DND-41 (cell line): ENCODE results near the gene MYL4.

ENCODE experiments used
- ATAC-seq: fragments of 200-7000 bp; cut with Tn5 transposase; 3 replicates; pipeline ENCODE4 v1.9.1; 2021; ENCODE audit warnings: low read depth; ENCODE audit not compliant: insufficient read depth
- DNase-seq: peaks from one replicate; pipeline ENCODE4 v3.0.0-alpha.2; 2020
- H2AFZ ChIP-seq: 2 replicates; pipeline ENCODE4 v1.6.0; 2012; ENCODE audit warnings: low read depth, low read length
- H3K27ac ChIP-seq: 2 replicates; pipeline ENCODE4 v1.5.1; 2012; ENCODE audit warnings: low read length, inconsistent platforms
- H3K27me3 ChIP-seq: fragments of 200-600 bp; sonication (generic); 2 replicates; pipeline ENCODE4 v1.6.0; 2012; ENCODE audit warnings: low read length, mild to moderate bottlenecking, inconsistent platforms; ENCODE audit not compliant: insufficient read depth, poor library complexity
- H3K36me3 ChIP-seq: 2 replicates; pipeline ENCODE4 v1.5.1; 2012; ENCODE audit warnings: low read length, inconsistent platforms; ENCODE audit not compliant: insufficient read depth
- H3K4me1 ChIP-seq: 2 replicates; pipeline ENCODE4 v1.5.1; 2012; ENCODE audit warnings: mild to moderate bottlenecking, low read length; ENCODE audit not compliant: insufficient read depth
- H3K4me2 ChIP-seq: 2 replicates; pipeline ENCODE4 v1.6.0; 2012; ENCODE audit warnings: mild to moderate bottlenecking, moderate library complexity, low read length, inconsistent platforms; ENCODE audit not compliant: insufficient read depth
- H3K4me3 ChIP-seq, 2 experiments: fragments of 200-600 bp in 1 of 2; shearing (Covaris generic) in 1 of 2; 2 replicates each; pipeline ENCODE4 v1.5.1; 2012 to 2016; ENCODE audit warnings: inconsistent platforms in 2 of 2, low read length in 2 of 2, mild to moderate bottlenecking in 2 of 2, low read depth in 1 of 2, moderate library complexity in 1 of 2
- H3K79me2 ChIP-seq: 2 replicates; pipeline ENCODE4 v1.6.0; 2012; ENCODE audit warnings: low read length, inconsistent platforms; ENCODE audit not compliant: insufficient read depth
- H3K9ac ChIP-seq: 2 replicates; pipeline ENCODE4 v1.6.0; 2012; ENCODE audit warnings: low read depth, mild to moderate bottlenecking, inconsistent platforms, low read length, moderate library complexity
- H3K9me3 ChIP-seq: 2 replicates; pipeline ENCODE4 v1.5.1; 2012; ENCODE audit warnings: low read length, moderate library complexity, mild to moderate bottlenecking, inconsistent platforms; ENCODE audit not compliant: insufficient read depth, severe bottlenecking
- H4K20me1 ChIP-seq: 2 replicates; pipeline ENCODE4 v1.6.0; 2012; ENCODE audit warnings: low read length; ENCODE audit not compliant: insufficient read depth
- CTCF ChIP-seq: IDR thresholded peaks from 2 replicates; pipeline ENCODE4 v1.5.1; 2012; ENCODE audit warnings: borderline replicate concordance, low read length, moderate library complexity, mild to moderate bottlenecking; ENCODE audit not compliant: poor library complexity, severe bottlenecking; ENCODE audit errors: extremely low read depth
- EZH2 ChIP-seq: IDR thresholded peaks from 3 replicates; pipeline ENCODE4 v1.6.1; 2012; ENCODE audit warnings: borderline replicate concordance, low read depth, mild to moderate bottlenecking, moderate library complexity, low read length, inconsistent platforms; ENCODE audit not compliant: severe bottlenecking

Gene MYL4

DNA sequence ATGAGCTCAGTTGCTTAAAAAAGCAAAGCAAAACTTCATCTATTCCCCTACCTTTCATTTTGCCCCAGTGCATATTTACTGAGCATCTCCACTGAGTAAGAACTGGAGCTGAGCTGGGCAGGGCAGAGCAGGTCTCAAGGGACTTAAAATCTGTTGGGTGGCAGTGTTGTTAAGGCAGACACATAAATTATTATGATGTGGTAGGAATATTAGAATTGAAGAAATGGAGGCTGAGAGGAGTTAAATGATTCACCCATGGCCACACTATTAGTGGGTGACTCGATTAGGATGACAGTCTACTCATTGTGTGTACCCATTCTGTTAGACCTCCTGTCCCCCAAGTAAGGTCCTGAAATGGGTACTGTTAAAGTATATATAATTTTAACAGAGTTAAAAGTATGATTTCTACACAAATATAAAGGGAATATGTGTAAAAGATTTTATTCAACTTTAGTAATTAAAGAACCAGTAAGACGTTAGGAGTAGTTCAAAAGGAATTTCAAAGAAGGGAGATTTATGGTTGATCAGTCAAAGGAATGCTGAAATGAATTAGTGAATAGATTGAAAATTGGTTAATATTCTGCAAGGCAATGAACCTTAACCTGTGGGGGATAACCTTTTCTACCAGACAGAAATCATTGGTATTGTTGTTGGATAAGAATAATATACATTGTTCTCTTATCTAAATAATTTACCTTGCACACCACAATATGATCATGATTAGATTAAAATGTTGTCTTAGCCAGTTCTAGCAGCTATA, 62.0 kb downstream of the MYL4 start:
- Histone ChIP-seq H4K20me1 (no peaks in the 10 kb centered on the region), H3K4me3 (no peak overlapping the region), H3K27me3 (no peaks in the 10 kb centered on the region), H3K9ac (no peak overlapping the region), H3K36me3 (no peaks in the 10 kb centered on the region), H3K4me1 (no peaks in the 10 kb centered on the region), H2AFZ (no peak overlapping the region), H3K9me3 (peaks cover 5% of the 10 kb centered on the region), H3K27ac (no peak overlapping the region), H3K79me2 (no peaks in the 10 kb centered on the region), H3K4me2 (no peak overlapping the region)
- ATAC-seq (no peak), DNase-seq (no peak)
- no peak for TF ChIP-seq CTCF
- no peak for TF ChIP-seq EZH2

DNA sequence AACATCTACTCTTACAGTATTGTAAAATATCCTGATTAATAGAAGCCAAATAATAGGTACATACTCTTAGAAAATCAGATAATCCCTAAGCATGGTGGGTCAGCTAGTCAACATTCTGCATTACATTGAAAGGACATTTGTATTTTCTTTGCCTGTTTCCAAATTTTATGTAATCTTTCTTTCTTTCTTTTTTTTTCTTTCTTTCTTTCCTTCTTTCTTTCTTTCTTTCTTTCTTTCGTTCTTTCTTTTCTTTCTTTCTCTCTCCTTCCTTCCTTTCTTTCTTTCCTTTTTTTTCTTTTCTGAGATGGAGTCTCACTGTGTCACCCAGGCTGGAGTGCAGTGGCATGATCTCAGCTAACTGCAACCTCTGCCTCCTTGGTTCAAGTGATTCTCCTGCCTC, 63.3 kb downstream of the MYL4 start:
- H3K9me3 ChIP-seq: peaks cover 5% of the 10 kb centered on the region
- no peak overlapping the region for H3K27ac ChIP-seq
- H3K4me3 ChIP-seq: no peak overlapping the region
- H3K36me3 ChIP-seq: no peaks in the 10 kb centered on the region
- H2AFZ ChIP-seq: no peak overlapping the region
- no peaks in the 10 kb centered on the region for H4K20me1 ChIP-seq
- no peak for ATAC-seq
- no peak for DNase-seq
- H3K4me1 ChIP-seq: no peaks in the 10 kb centered on the region
- TF ChIP-seq EZH2: no peak
- no peak for TF ChIP-seq CTCF
- H3K27me3 ChIP-seq: no peaks in the 10 kb centered on the region
- no peak overlapping the region for H3K4me2 ChIP-seq
- H3K9ac ChIP-seq: no peak overlapping the region
- H3K79me2 ChIP-seq: no peaks in the 10 kb centered on the region

DNA sequence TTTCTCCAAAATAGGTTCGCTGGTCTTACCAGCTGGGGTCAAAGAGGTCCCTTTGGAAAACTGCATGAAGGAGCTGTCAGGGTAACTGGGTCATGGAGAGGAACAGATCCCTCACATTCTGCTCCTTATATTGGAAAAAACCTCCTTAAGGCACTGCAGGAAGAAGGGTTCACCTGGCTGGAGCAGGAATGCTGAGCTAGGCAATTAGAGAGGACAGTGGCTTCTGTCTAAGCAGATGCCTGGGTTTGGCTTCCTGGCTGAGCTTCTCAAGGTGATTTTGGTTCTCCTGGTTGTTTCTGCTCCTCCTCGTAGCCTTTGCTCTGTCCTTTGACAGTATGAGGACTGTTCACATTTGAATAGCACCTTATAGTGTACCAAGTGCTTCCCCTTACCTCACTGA, 64.1 kb downstream of the MYL4 start:
- H3K79me2 ChIP-seq: no peaks in the 10 kb centered on the region
- no peak overlapping the region for H2AFZ ChIP-seq
- DNase-seq (no peak), ATAC-seq (no peak)
- peaks cover 5% of the 10 kb centered on the region for H3K9me3 ChIP-seq
- no peaks in the 10 kb centered on the region for H3K27me3 ChIP-seq
- no peak overlapping the region for H3K4me3 ChIP-seq
- H3K9ac ChIP-seq: no peak overlapping the region
- H3K36me3 ChIP-seq: no peaks in the 10 kb centered on the region
- H3K27ac ChIP-seq: no peak overlapping the region
- no peaks in the 10 kb centered on the region for H4K20me1 ChIP-seq
- no peak overlapping the region for H3K4me2 ChIP-seq
- H3K4me1 ChIP-seq: no peaks in the 10 kb centered on the region
- TF ChIP-seq CTCF (no peak), EZH2 (no peak)
